K562 (cell line): ENCODE measurements around the gene COL16A1. TPM values are rescaled to one million over a fixed set of nuclear protein-coding genes. Genes with fewer than 3 reads are reported as not detected.

Experiments
- FOXK1 ChIP-seq: sonication (generic); formaldehyde crosslinking; IDR thresholded peaks from 2 replicates; pipeline ENCODE4 v1.8.0; 2022; ENCODE audit warnings: missing genetic modification reagents, mild to moderate bottlenecking, borderline replicate concordance
- MTA3 ChIP-seq: fragments of 450-650 bp; formaldehyde crosslinking; IDR thresholded peaks from 2 replicates; pipeline ENCODE4 v1.6.1; 2017; ENCODE audit warnings: mild to moderate bottlenecking, borderline replicate concordance
- NFE2 ChIP-seq: IDR thresholded peaks from 2 replicates; pipeline ENCODE4 v1.6.1; 2014; ENCODE audit warnings: antibody characterized with exemption, low read depth
- TCF3 ChIP-seq: sonication (generic); formaldehyde crosslinking; IDR thresholded peaks from 2 replicates; pipeline ENCODE4 v1.4.0; 2020; ENCODE audit warnings: mild to moderate bottlenecking, missing genetic modification reagents
- TFAM ChIP-seq: fragments of 250-450 bp; sonication (Bioruptor Pico); conservative IDR thresholded peaks from 2 replicates; pipeline ENCODE4 v1.5.0; 2021; ENCODE audit warnings: mild to moderate bottlenecking, moderate library complexity
- ZNF143 ChIP-seq: sonication (generic); formaldehyde crosslinking; IDR thresholded peaks from 2 replicates; pipeline ENCODE4 v1.9.0; 2022; ENCODE audit warnings: mild to moderate bottlenecking, missing genetic modification reagents
- ZNF436 ChIP-seq: fragments of 250-450, 450-650 bp; sonication (Bioruptor Pico); formaldehyde crosslinking; IDR thresholded peaks from 2 replicates; pipeline ENCODE4 v1.7.0; 2020; ENCODE audit warnings: mild to moderate bottlenecking
- polyA plus RNA-seq, 8 experiments: library from polyadenylated mRNA; depleted of rRNA in 4 of 8; stranded (reverse) in 5 of 8; unstranded in 3 of 8; fragments of >200 nt; fragmentation: Nextera tagmentation in 2 of 8; fragmentation: Illumina TruSeq in 1 of 8; extraction: Ambion mirVana in 2 of 8; extraction: Trizol in 1 of 8; gene quantifications; 2 replicates each; pipeline versions ENCODE4 v1.2.1 to v1.2.3, GENCODE V29; 2011 to 2014; ENCODE audit warnings: inconsistent platforms in 1 of 8, missing spikeins in 1 of 8
- total RNA-seq, 7 experiments: library from RNA; depleted of rRNA in 6 of 7; stranded (reverse); fragments of >200 nt in 6 of 7; fragmentation: Illumina TruSeq in 2 of 7; extraction: Trizol in 2 of 7; gene quantifications; 2 replicates each; pipeline versions ENCODE4 v1.2.1 to v1.2.3, GENCODE V29; 2011 to 2021; ENCODE audit warnings: low replicate concordance in 1 of 7
- TF ChIP-seq, protein P1 (sequence below): fragments of 250-450 bp; sonication (Bioruptor Pico); IDR thresholded peaks from 2 replicates; pipeline ENCODE4 v1.4.0; 2020
- TF ChIP-seq, protein P2 (sequence below): fragments of 450-650 bp; formaldehyde crosslinking; conservative IDR thresholded peaks from 2 replicates; pipeline ENCODE4 v1.4.0; 2022; ENCODE audit warnings: mild to moderate bottlenecking, missing genetic modification characterization
- TF ChIP-seq, protein P3 (sequence below), 2 experiments: fragments of 450-650 bp; IDR thresholded peaks; 2 replicates each; pipeline ENCODE4 v1.6.1; 2016; ENCODE audit warnings: mild to moderate bottlenecking in 2 of 2, borderline replicate concordance in 1 of 2, low read depth in 1 of 2, moderate library complexity in 1 of 2

Gene COL16A1
- total and polyA plus RNA-seq, 9 of the 15 experiments (the other 6 are each of a cell fraction or from before 2014, with no cell fraction given): 0.11 to 0.60 (median 0.11) TPM; not detected in 6

DNA sequence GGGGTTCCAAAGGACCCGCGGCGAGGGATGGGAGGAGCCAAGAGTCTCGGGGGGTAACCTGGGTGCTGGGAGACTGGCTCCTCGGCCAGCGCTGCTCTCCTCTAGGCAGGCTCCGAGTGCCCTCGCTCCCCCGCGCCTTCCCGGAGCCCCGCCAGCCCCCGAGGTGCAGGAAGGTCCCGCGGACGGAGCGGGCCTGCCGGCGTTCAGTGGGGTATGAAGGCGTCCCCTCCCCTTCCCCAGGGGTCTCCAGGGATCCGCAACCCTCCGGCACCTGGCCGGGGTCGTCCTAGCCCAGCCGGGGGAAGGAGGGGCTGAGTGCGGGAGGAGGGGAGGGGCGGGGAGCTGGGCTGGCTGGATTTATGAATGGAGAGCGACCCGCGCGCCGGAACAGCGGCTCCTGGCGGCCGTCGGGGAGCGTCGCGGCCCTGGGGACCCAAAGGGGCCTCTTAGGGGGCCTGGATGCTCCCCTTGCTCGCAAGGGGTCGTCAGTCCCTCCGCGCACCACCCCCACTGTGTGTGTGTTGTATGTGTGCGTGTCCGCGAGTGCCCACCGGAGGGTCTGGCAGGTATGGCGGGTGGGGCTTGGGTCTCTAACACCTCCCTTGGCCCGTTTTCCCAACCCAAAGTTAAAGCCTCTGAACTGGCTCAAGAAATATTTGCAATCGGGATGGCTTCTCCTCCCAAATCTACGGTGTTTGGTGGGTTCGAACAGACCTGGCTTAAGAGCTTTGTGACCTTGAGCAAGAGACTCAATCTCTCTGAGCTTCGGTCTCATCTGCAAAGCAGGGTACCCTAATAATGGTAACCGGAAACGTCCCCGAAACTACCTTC is 85.7 kb downstream of the COL16A1 start (continued):
- TF ChIP-seq FOXK1 (CRISPR knock-in tag) (no peak), ZNF436 (CRISPR knock-in tag) (no peak), ZNF143 (CRISPR knock-in tag) (no peak), MTA3 (0 out of 2 replicates have a peak, but pooled peaks have one; percentile 41), TCF3 (CRISPR knock-in tag) (no peak), TFAM (CRISPR knock-in tag) (no peak), NFE2 (no peak)
- TF ChIP-seq, protein P1, sequence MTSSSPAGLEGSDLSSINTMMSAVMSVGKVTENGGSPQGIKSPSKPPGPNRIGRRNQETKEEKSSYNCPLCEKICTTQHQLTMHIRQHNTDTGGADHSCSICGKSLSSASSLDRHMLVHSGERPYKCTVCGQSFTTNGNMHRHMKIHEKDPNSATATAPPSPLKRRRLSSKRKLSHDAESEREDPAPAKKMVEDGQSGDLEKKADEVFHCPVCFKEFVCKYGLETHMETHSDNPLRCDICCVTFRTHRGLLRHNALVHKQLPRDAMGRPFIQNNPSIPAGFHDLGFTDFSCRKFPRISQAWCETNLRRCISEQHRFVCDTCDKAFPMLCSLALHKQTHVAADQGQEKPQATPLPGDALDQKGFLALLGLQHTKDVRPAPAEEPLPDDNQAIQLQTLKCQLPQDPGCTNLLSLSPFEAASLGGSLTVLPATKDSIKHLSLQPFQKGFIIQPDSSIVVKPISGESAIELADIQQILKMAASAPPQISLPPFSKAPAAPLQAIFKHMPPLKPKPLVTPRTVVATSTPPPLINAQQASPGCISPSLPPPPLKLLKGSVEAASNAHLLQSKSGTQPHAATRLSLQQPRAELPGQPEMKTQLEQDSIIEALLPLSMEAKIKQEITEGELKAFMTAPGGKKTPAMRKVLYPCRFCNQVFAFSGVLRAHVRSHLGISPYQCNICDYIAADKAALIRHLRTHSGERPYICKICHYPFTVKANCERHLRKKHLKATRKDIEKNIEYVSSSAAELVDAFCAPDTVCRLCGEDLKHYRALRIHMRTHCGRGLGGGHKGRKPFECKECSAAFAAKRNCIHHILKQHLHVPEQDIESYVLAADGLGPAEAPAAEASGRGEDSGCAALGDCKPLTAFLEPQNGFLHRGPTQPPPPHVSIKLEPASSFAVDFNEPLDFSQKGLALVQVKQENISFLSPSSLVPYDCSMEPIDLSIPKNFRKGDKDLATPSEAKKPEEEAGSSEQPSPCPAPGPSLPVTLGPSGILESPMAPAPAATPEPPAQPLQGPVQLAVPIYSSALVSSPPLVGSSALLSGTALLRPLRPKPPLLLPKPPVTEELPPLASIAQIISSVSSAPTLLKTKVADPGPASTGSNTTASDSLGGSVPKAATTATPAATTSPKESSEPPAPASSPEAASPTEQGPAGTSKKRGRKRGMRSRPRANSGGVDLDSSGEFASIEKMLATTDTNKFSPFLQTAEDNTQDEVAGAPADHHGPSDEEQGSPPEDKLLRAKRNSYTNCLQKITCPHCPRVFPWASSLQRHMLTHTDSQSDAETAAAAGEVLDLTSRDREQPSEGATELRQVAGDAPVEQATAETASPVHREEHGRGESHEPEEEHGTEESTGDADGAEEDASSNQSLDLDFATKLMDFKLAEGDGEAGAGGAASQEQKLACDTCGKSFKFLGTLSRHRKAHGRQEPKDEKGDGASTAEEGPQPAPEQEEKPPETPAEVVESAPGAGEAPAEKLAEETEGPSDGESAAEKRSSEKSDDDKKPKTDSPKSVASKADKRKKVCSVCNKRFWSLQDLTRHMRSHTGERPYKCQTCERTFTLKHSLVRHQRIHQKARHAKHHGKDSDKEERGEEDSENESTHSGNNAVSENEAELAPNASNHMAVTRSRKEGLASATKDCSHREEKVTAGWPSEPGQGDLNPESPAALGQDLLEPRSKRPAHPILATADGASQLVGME: no peak
- TF ChIP-seq, protein P2, sequence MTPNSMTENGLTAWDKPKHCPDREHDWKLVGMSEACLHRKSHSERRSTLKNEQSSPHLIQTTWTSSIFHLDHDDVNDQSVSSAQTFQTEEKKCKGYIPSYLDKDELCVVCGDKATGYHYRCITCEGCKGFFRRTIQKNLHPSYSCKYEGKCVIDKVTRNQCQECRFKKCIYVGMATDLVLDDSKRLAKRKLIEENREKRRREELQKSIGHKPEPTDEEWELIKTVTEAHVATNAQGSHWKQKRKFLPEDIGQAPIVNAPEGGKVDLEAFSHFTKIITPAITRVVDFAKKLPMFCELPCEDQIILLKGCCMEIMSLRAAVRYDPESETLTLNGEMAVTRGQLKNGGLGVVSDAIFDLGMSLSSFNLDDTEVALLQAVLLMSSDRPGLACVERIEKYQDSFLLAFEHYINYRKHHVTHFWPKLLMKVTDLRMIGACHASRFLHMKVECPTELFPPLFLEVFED: no peak
- TF ChIP-seq, protein P3, sequence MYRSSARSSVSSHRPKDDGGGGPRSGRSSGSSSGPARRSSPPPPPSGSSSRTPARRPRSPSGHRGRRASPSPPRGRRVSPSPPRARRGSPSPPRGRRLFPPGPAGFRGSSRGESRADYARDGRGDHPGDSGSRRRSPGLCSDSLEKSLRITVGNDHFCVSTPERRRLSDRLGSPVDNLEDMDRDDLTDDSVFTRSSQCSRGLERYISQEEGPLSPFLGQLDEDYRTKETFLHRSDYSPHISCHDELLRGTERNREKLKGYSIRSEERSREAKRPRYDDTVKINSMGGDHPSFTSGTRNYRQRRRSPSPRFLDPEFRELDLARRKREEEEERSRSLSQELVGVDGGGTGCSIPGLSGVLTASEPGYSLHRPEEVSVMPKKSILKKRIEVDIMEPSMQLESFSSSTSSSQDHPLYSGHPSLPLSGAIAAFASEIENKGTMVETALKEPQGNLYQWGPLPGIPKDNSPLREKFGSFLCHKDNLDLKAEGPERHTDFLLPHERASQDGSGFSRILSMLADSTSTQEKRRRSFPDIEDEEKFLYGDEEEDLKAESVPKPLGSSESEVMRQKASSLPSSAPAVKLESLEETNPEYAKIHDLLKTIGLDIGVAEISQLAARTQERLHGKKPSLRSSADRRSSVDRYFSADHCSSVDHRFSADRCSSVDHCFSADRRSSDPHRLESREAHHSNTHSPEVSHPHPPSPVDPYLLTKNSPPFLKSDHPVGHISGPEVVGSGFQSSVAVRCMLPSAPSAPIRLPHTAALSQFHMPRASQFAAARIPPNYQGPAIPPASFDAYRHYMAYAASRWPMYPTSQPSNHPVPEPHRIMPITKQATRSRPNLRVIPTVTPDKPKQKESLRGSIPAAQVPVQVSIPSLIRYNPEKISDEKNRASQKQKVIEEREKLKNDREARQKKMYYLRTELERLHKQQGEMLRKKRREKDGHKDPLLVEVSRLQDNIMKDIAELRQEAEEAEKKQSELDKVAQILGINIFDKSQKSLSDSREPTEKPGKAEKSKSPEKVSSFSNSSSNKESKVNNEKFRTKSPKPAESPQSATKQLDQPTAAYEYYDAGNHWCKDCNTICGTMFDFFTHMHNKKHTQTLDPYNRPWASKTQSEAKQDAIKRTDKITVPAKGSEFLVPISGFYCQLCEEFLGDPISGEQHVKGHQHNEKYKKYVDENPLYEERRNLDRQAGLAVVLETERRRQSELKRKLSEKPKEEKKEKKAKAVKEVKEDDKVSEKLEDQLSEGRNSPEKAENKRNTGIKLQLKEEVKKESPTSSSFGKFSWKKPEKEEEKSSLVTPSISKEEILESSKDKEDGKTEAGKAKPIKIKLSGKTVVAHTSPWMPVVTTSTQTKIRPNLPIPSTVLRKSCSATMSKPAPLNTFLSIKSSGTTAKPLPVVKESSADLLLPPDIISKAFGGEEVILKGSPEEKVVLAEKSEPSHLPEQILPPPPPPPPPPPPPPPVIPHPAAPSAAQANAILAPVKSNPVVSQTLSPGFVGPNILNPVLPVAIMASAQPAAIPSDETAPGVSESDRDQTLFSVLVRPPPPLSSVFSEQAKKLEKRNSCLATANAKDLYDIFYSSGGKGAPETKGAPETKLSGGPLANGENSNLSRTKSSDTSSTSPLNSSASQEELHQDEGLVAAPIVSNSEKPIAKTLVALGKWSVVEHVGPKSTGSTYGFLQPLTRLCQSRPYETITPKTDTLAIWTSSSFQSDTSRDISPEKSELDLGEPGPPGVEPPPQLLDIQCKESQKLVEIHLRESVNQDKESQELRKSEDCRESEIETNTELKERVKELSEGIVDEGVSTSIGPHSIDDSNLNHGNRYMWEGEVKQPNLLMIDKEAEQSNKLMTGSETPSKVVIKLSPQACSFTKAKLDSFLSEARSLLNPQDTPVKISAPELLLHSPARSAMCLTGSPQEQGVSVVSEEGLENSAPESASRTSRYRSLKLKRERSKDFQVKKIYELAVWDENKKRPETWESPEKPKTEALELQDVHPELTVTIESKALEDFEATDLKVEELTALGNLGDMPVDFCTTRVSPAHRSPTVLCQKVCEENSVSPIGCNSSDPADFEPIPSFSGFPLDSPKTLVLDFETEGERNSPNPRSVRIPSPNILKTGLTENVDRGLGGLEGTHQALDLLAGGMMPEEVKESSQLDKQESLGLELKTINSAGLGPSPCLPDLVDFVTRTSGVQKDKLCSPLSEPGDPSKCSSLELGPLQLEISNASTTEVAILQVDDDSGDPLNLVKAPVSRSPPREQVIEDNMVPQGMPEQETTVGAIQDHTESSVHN (IDR thresholded peaks at IDR 0.05; ENCODE audit: borderline replicate concordance in 1 of 2, low read depth in 1 of 2): no peak
